Measurements from ENCODE around the gene PDS5B.

DNA sequence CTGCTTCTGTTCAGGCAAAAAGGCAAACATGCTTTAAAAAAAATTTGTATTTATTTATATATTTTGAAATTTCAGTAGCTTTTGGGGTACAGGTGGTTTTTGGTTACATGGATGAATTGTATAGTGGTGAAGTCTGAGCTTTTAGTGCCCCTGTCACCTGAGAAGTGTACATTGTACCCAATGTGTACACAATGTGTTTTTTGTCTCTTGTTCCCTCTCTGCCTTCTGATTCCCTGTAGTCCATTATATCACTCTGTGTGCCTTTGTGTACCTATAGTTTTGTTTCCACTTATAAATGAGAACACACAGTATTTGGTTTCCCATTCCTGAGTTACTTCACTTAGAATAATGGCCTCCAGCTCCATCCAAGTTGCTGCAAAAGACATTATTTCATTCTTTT lies 77.4 kb downstream of the PDS5B start:
- TF ChIP-seq EZH2 (IDR thresholded peaks at IDR 0.05; ENCODE audit: low read depth, low read length, severe bottlenecking) (no peak), SP1 (IDR thresholded peaks at IDR 0.05; ENCODE audit: low read depth, low read length) (no peak), EGR1 (IDR thresholded peaks at IDR 0.05; ENCODE audit: borderline replicate concordance, low read depth, low read length) (no peak), JUND (IDR thresholded peaks at IDR 0.05; ENCODE audit: low read length) (no peak), TEAD4 (IDR thresholded peaks at IDR 0.05; ENCODE audit: low read depth, low read length) (no peak), SIN3A (conservative IDR thresholded peaks at IDR 0.05 in 1 of 2, IDR thresholded peaks at IDR 0.05 in 1 of 2; ENCODE audit: low read depth in 1 of 2, low read length in 2 of 2) (no peak), SP4 (IDR thresholded peaks at IDR 0.05; ENCODE audit: low read length) (no peak)

Measured in H1 (cell line).